GM13976 (cell line): ENCODE measurements around the gene CLEC16A.

ENCODE experiments used
- DNase-seq: peaks from one replicate; pipeline ENCODE4 v3.0.0; 2012; ENCODE audit warnings: low spot score
- in situ Hi-C: fragments of 300-500 bp; cut with MboI; formaldehyde crosslinking; loops from one replicate; pipeline ENCODE4 v1.12.0; 2022; ENCODE audit warnings: low sequenced_read_pairs, mixed read lengths, inconsistent platforms; ENCODE audit not compliant: unreplicated experiment
- TF ChIP-seq, protein P1 (sequence below): IDR thresholded peaks from 2 replicates; pipeline ENCODE4 v1.5.1; 2012; ENCODE audit warnings: borderline replicate concordance, mild to moderate bottlenecking; ENCODE audit not compliant: insufficient read depth; ENCODE audit errors: extremely low read depth, missing control alignments, control extremely low read depth

Gene CLEC16A

DNA sequence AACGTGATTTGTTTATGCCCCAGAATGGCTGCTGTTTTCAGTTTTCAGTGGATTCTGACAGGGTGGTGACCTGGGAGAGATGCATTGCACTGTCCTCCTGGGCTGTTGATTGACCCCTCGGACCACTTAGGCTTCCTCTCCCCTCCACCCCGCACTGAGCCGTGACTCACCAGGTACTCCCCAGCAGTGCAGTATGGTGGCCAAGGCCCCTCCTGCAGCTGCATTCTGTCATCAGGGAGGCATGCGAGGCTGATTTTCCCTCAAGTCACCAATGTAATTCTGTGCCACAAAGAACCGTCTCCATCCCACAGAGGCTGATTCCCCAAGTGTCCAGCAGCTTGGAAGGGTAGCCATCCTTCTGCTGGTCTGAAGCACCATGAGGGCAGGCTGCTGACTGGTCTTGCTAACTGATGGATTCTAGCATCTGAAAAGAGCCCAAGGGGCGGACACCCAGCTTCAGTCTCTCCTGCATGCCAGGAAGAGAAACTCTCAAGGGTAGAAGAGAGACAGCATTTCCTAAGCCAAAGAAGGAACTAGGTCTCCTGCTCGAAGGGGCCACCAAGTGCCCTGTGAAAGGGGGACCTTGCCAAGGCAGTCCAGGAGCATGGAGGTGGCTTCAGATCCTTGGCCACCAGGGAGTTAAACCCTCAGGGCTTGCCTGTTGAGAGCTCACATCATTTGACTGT lies 163.6 kb downstream of the CLEC16A start:
- no peak for DNase-seq
- in situ Hi-C loops, result no loop called here
- TF ChIP-seq, protein P1, sequence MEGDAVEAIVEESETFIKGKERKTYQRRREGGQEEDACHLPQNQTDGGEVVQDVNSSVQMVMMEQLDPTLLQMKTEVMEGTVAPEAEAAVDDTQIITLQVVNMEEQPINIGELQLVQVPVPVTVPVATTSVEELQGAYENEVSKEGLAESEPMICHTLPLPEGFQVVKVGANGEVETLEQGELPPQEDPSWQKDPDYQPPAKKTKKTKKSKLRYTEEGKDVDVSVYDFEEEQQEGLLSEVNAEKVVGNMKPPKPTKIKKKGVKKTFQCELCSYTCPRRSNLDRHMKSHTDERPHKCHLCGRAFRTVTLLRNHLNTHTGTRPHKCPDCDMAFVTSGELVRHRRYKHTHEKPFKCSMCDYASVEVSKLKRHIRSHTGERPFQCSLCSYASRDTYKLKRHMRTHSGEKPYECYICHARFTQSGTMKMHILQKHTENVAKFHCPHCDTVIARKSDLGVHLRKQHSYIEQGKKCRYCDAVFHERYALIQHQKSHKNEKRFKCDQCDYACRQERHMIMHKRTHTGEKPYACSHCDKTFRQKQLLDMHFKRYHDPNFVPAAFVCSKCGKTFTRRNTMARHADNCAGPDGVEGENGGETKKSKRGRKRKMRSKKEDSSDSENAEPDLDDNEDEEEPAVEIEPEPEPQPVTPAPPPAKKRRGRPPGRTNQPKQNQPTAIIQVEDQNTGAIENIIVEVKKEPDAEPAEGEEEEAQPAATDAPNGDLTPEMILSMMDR, result no peak

DNA sequence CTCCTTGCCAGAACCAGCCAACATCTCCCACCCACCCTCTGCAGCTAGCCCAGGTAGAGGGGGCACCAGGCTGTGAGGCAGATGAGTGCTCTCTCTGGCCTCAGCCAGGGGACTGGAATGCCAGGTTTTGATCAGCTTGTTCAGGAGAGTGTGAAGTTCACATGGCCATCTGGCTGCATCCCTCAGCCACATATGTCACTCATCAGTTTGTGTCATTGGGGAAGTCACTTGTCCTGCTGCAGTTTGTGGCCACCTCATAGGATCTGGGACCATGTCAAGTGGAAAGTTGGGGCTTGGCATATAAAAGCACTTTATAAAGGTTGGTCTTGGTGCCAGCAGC lies 164.1 kb downstream of the CLEC16A start:
- TF ChIP-seq, protein P1, result no peak
- in situ Hi-C loops, result no loop called here
- DNase-seq, result no peak

DNA sequence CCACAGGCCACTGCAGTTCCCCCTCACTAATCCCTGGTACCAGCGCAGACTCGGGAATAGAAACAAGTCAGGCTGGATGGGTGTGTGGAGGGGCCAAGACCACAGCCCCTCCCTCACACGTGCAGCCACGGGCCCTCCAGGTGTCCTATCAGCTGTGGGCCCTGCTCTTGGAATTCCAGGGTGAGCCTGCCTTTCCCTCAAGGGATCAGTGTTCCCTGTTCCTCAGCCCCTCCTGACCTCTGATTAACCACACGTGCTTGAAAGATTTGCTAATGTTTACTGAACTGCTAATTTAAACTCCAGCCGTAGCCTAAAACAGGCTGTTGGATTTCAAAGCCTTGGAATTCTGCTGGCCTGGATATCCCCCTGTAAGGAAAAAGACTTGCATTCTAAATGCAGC lies 165.2 kb downstream of the CLEC16A start:
- in situ Hi-C loops, result no loop called here
- TF ChIP-seq, protein P1, result no peak
- DNase-seq, result no peak

DNA sequence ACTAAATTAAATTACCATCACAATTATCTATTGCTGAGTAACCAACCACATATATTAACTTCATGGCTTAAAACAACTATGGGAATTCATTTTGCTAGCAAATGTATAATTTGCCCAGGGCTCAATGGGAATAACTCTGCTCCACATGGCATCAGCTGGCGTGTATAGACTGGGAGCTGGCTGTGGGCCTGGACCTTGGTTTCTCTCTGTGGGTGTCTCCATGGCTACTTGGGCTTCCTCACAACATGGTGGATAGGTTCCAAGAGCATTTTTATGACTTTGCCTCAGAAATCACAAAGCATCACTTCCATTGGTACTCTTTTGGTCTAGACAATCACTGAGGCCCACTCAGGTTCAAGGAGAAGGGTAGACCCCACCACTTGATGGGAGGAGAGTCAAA lies 166.8 kb downstream of the CLEC16A start:
- TF ChIP-seq, protein P1, result no peak
- in situ Hi-C loops, result no loop called here

DNA sequence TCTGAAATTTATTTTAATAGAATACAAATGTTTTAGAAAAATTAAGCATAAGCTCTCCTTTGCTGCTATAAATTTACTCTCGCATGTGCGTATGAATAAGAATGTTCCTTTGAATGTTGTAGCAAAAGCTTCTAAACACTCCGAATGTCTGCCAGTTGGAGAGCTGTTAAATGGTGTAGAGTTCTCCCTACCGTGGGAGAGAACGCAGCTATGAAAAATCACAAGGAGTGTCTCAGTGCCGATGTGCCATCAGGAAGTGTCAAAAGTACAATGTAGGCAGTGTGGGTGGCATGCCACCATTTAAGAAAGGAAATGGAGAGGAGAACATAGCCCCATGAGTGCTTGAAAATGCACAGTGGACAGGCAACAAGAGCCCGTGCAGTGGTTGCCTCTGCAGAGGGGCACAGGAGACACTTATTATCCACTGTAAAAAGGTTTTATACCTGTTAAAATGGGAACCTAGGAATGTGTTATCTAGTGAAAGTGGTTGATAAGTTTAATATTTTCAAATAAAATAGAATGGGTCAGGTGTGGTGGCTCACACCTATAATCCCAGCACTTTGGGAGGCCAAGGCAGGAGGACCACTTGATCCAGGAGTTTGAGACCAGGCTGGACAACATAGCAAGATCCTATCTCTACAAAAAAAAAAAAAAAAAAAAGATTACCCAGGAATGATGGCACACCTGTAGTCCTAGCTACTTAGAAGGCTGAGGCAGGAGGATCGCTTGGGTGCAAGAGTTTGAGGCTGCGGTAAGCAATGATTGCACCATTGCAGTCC lies 167.7 kb downstream of the CLEC16A start:
- DNase-seq, result no peak
- in situ Hi-C loops, result no loop called here
- TF ChIP-seq, protein P1, result no peak

More for the DNA sequence above, 166.8 kb downstream of the CLEC16A start:
- no peak for DNase-seq

DNA sequence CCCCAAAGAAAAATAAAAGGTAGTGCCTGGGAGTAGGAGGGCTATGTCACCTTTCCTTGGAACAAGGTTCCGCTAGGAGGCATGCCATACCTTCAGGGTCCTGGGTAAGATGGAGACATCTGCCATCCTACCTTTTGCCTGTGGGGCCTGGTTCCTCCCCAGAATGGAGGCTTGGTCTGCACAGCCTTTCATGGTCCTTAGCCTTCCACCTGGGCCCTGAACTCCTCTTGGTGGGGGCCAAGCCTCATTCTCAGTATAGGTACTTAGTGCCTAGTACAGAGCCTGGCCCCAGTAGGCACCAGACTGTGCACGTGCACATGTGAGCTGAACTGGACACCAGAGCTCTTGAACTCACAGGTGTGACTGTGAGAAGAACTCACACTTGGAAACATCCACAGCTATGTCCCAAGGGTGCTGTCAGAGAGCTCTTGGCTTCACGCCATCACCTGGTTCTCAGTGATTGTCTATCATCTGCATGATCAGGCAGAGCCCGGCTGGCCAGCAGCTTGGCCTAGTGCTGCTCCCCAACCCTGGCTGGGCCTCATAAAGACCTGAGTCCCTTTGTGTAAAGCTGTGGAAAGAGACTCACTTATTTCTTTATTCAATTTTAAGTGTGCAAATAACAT lies 168.5 kb downstream of the CLEC16A start:
- DNase-seq, result no peak
- in situ Hi-C loops, result no loop called here
- TF ChIP-seq, protein P1, result no peak
